HG02678 (cell line): Measurements from ENCODE around the gene PSMD6.
A peak's percentile ranks its signal among the peaks of the same experiment; 100 is the strongest.

Source experiments
- ATAC-seq: cut with Tn5 transposase; IDR thresholded peaks from one replicate; pipeline ENCODE4 v1.9.1; 2021; ENCODE audit warnings: mild to moderate bottlenecking, moderate library complexity; ENCODE audit not compliant: unreplicated experiment

The PSMD6 gene

GRCh38 chr3:64046996-64047594, 23.8 kb upstream of the PSMD6 start:
- ATAC-seq: no peak

DNA sequence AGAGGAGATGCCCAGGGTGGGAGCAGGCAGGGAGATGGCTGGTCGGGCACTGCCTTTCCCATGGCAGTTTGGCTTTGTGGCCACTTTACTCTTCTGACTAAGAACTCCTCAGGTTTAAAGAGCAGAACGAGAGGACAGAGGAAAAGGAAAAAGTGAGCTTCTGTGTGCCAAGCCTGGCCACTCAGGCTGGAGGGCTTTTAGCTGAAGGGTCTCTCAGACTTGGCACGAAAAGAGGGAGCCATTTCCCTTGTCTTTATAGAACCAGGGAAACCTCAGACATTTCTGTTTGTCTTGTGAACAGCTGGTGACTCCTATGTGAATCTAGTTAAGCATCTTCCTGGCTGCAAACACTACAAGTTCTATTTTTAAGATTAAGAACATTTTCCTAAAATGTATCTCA, 23.3 kb upstream of the PSMD6 start:
- ATAC-seq: no peak

DNA sequence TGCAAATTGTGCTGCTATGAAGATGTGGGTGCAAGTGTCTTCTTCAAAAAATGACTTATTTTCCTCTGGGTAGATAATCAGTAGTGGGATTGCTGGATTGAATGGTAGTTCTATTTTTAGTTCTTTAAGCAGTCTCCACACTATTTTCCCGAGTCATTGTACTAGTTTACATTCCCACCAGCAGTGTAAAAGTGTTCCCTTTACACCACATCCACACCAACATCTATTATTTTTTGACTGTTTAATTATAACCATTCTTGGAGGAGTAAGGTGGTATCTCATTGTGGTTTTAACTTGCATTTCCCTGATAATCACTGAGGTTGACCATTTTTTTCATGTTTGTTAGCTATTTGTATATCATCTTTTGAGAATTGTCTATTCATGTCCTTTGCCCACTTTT, 19.7 kb upstream of the PSMD6 start:
- no peak for ATAC-seq

DNA sequence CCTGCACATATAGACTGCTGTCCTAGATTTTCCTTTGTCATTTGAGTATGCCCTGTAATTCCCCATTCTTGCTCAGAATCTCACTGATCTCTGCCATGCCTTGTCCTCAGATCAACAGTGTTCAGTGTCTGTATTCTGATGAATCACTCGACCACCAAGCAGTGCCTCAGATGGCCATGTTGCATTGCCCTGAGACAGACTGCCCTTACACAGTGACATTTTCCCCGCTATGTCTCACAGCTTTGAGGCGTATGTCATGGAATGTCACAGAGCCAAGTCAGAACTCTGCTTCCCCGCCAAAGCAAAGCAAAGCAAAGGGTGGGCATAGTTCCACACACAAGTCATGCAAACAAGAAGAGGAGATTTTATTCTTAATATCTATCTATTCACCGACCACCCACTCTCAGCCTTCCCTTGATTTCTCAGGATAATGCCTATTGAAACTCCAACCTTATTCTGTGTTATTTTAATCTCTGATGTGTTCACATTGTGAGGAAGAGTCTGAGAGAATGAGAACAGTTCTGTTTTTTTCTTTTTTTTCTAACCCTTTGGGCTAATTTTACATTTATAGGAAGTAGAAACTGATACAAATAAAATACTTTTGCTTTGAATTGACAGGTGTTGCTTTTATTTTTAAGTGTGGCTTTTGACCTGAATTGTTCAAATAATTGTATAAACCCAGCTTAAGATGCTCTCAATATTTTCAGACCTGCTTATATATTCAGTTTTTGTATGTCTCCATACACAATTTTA, 16.9 kb upstream of the PSMD6 start:
- ATAC-seq: no peak

- no peak for ATAC-seq
These were observed 16.0 kb upstream of the PSMD6 start for GRCh38 chr3:64039332-64039731.

DNA sequence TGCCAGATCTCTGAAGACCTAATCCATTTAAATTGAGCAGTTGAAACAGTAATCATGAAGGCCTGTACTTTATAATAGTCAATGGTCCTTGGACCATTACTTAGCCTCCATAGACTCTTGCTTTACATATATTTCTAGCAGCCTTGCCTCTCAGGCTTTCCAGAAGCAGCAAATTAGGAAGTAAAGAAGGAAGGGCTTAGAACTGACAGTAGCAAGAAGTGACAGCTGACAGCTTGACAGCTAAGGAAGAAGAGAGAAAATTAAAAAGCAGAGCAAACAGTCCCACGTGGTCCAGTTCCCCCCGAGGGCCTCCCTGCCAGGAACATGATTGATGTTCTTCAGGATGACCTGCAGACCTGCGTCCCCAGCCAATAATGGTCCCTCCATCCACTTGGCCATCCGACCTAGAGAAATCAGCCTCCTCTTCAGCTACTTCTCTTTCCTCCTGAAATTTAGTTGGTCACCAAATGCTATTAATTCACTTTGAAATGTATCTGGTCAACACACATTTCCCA, 15.0 kb upstream of the PSMD6 start:
- ATAC-seq: no peak

- no peak for ATAC-seq
These were observed 13.8 kb upstream of the PSMD6 start for GRCh38 chr3:64037084-64037483.

DNA sequence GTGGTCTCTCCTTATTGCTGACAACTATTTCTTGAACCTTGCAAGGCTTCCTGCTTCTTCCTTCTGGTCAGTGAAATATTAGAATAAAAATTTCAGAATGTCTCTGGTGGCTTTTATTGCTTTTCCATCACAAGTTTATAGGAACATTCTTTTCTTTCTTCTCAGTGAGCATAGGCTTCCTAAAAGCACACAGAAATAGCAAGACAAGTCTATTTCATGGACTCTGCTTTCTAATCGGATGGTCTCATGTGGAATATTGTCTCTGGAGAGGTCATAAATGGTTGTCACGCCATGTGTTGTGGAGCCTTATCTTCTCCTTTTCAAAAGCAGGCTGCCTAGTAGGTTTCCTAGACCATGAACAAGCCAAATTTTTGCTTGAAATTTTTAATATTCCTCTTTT, 9.8 kb upstream of the PSMD6 start:
- no peak for ATAC-seq

DNA sequence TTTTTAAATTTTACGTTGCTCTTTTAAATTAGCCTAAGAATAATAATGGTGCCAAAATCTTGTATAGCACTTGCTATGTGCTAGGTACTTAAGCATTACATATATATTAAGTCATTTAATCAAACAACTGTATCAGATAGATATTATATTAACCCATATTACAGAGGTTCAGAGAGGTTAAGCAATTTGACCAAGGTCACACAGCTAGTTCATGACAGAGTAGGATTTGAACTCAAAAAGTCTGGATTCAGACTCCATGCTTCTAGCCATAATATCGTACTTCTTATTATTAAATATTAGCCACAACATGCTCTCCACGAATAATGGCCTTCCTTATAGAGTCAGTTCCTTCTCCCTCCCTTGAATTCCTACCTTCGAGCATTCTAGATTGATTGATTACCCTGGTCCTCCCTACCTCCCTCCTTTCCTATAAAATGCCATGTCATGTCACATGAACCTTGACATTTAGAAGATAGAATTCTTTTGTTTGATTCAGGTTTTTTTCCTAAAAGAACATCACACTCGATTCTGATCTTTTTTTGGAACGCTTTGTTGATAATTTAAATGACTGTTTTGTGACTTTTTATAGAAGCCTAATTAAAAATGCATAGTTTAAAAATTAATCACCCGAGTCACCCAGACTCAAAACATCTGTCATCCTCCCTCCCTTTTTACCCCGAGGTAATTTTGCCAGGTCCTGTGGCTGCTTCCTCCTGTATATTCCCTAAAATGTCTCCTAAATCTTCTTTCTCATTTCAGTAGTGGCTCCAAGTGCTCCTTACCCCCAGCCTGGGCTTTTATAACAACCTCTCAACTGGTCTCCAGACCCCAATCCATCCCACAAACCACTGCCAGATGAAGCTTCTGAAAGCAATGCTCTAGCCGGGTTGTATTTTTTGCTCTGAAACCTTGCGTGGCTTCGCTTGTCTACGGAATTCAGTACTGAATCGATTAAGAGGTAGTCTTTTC, 8.5 kb upstream of the PSMD6 start:
- no peak for ATAC-seq

- peak; percentile 98 for ATAC-seq
These were observed 7.4 kb upstream of the PSMD6 start for GRCh38 chr3:64030741-64031140.

DNA sequence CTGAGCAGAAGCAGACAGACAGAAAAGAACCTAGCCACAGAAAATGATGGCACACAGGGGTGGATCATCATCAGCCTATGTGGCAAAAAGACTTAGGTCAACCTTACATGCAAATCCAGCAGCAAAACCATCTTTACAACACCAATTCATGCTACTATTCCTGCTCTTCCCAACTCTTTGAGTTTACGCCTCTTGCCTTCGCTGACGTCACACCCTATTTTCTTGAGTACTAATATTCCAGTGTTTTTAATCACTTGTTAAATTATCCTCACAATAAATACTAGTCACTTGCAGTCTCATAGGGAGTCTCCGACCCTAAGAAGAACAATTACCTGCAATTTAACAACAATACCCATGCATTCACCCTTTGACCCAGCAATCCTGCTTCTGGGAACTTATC, 6.0 kb upstream of the PSMD6 start:
- no peak for ATAC-seq

DNA sequence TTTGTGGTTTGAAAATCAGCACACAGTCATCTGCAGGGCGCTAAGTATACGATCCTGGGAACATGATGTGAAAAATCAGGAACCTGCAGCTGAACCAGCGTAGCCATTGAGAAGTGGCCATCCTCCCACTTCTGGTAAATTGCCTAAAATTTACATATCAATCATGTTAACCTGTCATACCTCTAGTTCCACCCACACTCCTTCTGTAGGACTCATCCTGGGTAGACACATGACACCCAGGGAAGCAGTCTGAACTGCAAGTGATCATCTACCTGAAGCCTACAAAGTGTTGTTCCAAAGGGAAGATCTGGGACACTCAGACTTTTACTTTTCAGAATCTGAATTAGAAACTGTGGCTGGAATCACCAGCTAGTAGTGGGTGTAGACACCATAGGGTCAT, 5.5 kb upstream of the PSMD6 start:
- ATAC-seq: no peak

DNA sequence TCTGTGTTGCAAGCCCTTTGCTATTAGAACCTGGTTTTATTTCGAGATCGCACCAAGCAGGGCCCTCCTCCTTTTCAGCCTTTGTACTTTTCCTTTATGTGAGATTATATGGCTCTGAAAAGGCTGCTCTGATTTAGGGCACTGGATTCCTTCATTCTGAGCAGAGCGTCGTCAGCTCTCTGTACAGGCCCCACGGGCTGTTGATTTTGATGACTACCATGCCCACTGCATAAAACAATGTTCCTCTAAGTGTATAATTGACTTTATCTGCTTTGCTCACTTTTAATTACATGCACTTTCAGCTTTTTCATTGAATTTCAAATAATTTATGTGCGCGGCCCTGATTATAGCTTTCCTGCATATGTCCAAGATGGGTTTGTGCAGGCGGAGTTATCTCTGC, 4.4 kb upstream of the PSMD6 start:
- no peak for ATAC-seq

DNA sequence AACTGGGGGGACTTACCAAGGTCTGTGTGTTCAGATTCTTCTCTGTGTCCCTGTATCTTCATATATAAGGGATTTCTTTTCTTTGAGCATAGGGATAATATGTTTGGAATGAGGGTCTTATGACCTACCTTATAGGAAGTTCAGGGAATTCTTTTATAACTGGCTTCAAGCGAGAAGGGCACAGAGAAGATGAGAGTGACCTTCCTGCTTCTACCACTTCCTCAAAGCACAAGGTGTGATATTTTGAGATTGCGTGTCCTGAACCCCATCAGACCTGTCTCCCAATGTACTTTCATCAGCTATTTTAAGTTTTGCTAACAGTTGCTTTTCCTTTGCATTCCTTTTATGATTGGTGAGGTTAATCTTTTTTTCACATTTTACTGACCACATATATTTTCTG, 3.1 kb upstream of the PSMD6 start:
- no peak for ATAC-seq

DNA sequence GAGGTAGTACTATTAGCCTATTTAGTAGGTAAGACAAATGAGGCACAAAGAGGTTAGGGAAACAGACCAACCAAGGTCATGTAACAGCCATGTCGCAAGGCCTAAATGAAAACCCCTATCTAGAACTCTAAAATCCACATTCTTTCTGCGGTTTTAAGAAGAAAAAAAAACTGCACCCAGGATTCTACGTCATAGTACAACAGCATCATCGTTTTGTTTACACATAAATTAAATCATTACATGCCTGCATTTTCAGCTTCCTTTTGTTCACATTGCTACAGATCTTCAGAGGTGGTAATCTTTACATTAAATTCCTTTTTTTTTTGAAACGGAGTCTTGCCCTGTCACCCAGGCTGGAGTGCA, 548 bp upstream of the PSMD6 start:
- peak; percentile 1 for ATAC-seq

DNA sequence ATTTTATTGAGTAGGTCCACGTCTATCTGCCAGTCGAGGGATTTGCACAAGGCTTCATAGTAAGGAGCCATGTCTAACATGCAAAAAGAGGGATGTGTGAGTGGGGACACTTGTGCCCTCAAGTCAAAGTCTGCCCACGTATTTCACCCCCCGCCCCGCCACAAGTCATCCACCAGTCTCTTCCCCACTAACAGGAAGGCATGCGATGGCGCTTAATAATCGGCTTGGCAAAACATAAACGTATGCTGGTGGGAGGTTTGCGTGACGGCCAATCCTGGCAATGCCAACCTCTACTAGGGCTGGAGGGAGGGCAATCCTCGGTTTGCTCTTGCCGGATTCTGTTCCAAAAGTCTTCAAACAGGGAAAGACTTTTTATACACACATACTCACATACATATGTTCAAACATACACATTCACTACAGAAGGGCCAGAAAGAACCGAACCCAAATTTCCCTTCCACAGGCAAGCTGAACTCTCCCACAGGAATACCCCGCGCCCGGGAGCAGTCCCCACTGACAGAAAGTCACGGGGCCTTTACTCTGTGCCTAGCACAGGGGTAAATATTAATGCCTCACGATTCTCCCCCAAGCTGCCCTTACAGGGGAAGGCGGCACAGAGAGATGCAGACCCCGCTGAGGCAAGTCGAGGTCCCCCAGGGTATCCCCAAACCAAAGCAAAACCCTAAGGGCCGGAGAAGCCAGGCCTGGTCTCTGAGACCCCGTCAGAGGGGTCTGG, 675 bp downstream of the PSMD6 start:
- no peak for ATAC-seq

DNA sequence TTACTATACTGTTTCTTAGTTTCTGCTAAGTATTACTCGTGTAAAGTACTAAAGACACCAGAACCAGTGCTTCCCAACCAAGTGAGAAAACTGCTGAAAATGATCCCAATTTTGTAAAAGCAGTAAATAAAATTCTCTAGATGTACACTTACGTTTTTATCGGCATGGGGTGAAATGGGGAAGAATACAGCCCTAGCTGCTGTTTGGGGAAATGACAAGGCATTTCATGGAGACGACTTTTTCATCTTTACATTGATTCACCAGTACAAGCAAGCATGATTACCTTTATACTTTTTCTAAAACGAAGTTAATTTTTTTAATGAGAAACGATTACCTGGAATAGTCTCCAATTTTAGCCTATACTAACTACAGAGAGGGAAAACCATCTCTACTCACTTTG, 1.4 kb downstream of the PSMD6 start:
- ATAC-seq: no peak

- no peak for ATAC-seq
These were observed 3.4 kb downstream of the PSMD6 start for GRCh38 chr3:64019879-64020278.

DNA sequence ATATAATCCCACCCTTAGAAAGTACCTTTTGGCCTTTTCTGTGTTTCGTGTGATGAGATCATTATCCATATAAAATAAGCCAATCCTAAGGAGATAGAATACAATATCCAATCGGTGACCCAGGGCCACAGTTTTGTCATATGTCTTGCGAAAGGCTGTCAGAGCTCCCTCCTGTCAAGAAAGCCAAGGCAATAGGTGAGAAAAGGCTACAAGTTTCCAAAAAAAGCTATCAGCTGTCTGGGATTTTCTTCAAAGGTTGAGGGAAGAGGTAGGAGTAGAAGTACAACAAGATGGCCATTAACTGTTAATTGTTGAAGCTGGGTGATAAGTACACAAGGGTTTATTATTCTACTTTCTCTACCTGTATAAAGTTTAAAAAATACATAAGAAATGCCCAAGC, 4.0 kb downstream of the PSMD6 start:
- no peak for ATAC-seq

- no peak for ATAC-seq
These were observed 6.2 kb downstream of the PSMD6 start for GRCh38 chr3:64016941-64017620.
